Measurements from ENCODE around the gene TGFB3. TPM values are rescaled to one million over a fixed set of nuclear protein-coding genes. Genes with fewer than 3 reads are reported as not detected.

The TGFB3 gene
- polyA plus RNA-seq, 1 donor (not counting 4 experiments of a cell fraction or from before 2014, with no cell fraction given), result 1.1 TPM

DNA sequence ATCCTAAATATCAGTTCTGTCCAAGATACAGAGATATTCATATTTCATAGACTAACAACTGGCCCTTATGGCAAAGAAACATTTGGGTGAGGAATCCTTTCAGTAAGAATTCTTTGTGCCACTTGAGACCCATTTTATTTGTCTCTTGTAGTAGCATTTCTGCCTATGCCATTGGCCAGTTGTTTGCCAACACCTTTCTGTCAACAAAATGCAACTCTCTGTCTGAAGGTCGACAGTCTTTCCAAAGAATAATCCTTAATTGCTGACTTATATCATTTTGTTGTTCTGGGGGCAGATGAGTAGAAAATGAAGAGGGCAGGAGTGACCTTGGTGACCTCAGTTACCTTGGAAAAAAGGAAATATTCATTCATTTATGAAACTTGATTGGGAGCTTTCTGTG lies 14.7 kb upstream of the TGFB3 start:
- H4K20me1 ChIP-seq (ENCODE audit: control insufficient read depth, extremely low read depth, insufficient read depth, low read length), result no peaks in the 10 kb centered on the region
- H3K27ac ChIP-seq (ENCODE audit: control insufficient read depth, insufficient read depth, low read length), result no peak overlapping the region
- H3K4me1 ChIP-seq (ENCODE audit: control insufficient read depth, extremely low read depth, insufficient read depth, low read length), result no peaks in the 10 kb centered on the region
- peaks cover 14 to 20% of the 10 kb centered on the region in 2 experiments for H3K36me3 ChIP-seq (ENCODE audit: control insufficient read depth in 2 of 2, extremely low read depth in 1 of 2, insufficient read depth in 2 of 2, low read length in 2 of 2)
- H3K9me1 ChIP-seq (ENCODE audit: control insufficient read depth, extremely low read depth, insufficient read depth, low read length), result no peaks in the 10 kb centered on the region
- no peaks in the 10 kb centered on the region for H3K27me3 ChIP-seq (ENCODE audit: control insufficient read depth, extremely low read depth, insufficient read depth, low read length)
- no peaks in the 10 kb centered on the region for H3K9me3 ChIP-seq (ENCODE audit: control insufficient read depth, low read depth, low read length)
- H3K79me2 ChIP-seq (ENCODE audit: control insufficient read depth, insufficient read depth, low read length), result no peaks in the 10 kb centered on the region
- FAIRE-seq (no peak), DNase-seq (ENCODE audit: low read depth, low spot score) (no peak)
- dilution Hi-C loops (cut with MboI; ENCODE audit: extremely low pct_ligation_motif_present, low sequenced_read_pairs), result no loop called here
- TF ChIP-seq EZH2 (IDR thresholded peaks at IDR 0.05; ENCODE audit: low read length) (no peak), CTCF (optimal IDR thresholded peaks at IDR 0.05 in 1 of 3, IDR thresholded peaks at IDR 0.05 in 1 of 3, conservative IDR thresholded peaks at IDR 0.05 in 1 of 3; ENCODE audit: extremely low read depth in 1 of 3, insufficient read depth in 2 of 3, low read length in 3 of 3) (no peak)
- H3K4me3 ChIP-seq (ENCODE audit: control insufficient read depth in 2 of 3, extremely low read depth in 1 of 3, insufficient read depth in 2 of 3, low read depth in 1 of 3, low read length in 3 of 3), result no peak overlapping the region
- no peak overlapping the region for H3K9ac ChIP-seq (ENCODE audit: control insufficient read depth, extremely low read depth, insufficient read depth, low read length)
- no peak overlapping the region for H3K4me2 ChIP-seq (ENCODE audit: control insufficient read depth, extremely low read depth, insufficient read depth, low read depth, low read length)
- no peak overlapping the region for H2AFZ ChIP-seq (ENCODE audit: control insufficient read depth, low read length)

- peaks cover 14 to 21% of the 10 kb centered on the region in 2 experiments for H3K36me3 ChIP-seq (ENCODE audit: control insufficient read depth in 2 of 2, extremely low read depth in 1 of 2, insufficient read depth in 2 of 2, low read length in 2 of 2)
Measured at GRCh38 chr14:75995372-75996041, 13.7 kb upstream of the TGFB3 start.

More at GRCh38 chr14:75995372-75996041, 13.7 kb upstream of the TGFB3 start:
- Histone ChIP-seq H3K9me3 (ENCODE audit: control insufficient read depth, low read depth, low read length) (no peaks in the 10 kb centered on the region), H3K4me3 (ENCODE audit: control insufficient read depth in 2 of 3, extremely low read depth in 1 of 3, insufficient read depth in 2 of 3, low read depth in 1 of 3, low read length in 3 of 3) (no peak overlapping the region), H3K9ac (ENCODE audit: control insufficient read depth, extremely low read depth, insufficient read depth, low read length) (no peak overlapping the region), H3K27me3 (ENCODE audit: control insufficient read depth, extremely low read depth, insufficient read depth, low read length) (no peaks in the 10 kb centered on the region), H3K9me1 (ENCODE audit: control insufficient read depth, extremely low read depth, insufficient read depth, low read length) (no peaks in the 10 kb centered on the region), H3K4me1 (ENCODE audit: control insufficient read depth, extremely low read depth, insufficient read depth, low read length) (no peaks in the 10 kb centered on the region), H3K4me2 (ENCODE audit: control insufficient read depth, extremely low read depth, insufficient read depth, low read depth, low read length) (no peak overlapping the region), H3K27ac (ENCODE audit: control insufficient read depth, insufficient read depth, low read length) (no peak overlapping the region), H3K79me2 (ENCODE audit: control insufficient read depth, insufficient read depth, low read length) (no peaks in the 10 kb centered on the region), H4K20me1 (ENCODE audit: control insufficient read depth, extremely low read depth, insufficient read depth, low read length) (no peaks in the 10 kb centered on the region), H2AFZ (ENCODE audit: control insufficient read depth, low read length) (no peak overlapping the region)
- no peak for FAIRE-seq
- TF ChIP-seq EZH2 (IDR thresholded peaks at IDR 0.05; ENCODE audit: low read length), result no peak
- TF ChIP-seq CTCF (optimal IDR thresholded peaks at IDR 0.05 in 1 of 3, IDR thresholded peaks at IDR 0.05 in 1 of 3, conservative IDR thresholded peaks at IDR 0.05 in 1 of 3; ENCODE audit: extremely low read depth in 1 of 3, insufficient read depth in 2 of 3, low read length in 3 of 3), result no peak
- DNase-seq (ENCODE audit: low read depth, low spot score), result no peak
- dilution Hi-C loops (cut with MboI; ENCODE audit: extremely low pct_ligation_motif_present, low sequenced_read_pairs), result no loop called here
